Liver (tissue), 9 donors: ENCODE results near the gene MCM6. TPM values are rescaled to one million over a fixed set of nuclear protein-coding genes. Genes with fewer than 3 reads are reported as not detected.

ENCODE experiments used
- DNase-seq: peaks from one replicate; pipeline ENCODE4 v3.0.0-alpha.2; 2017; ENCODE audit warnings: low spot score
- H3K27ac ChIP-seq, 2 donors: one replicate each; pipeline ENCODE4 v1.7.0; 2013; ENCODE audit warnings: inconsistent platforms in 2 of 2, low read length in 2 of 2, control low read depth in 1 of 2, low read depth in 1 of 2, mild to moderate bottlenecking in 1 of 2
- H3K27me3 ChIP-seq, 4 donors: one replicate each; pipeline versions ENCODE4 v1.6.1 to v1.7.0; 2013; ENCODE audit warnings: low read length in 3 of 4, inconsistent platforms in 1 of 4, mild to moderate bottlenecking in 1 of 4, moderate library complexity in 1 of 4; ENCODE audit not compliant: control insufficient read depth in 4 of 4, insufficient read depth in 4 of 4
- H3K36me3 ChIP-seq, 4 donors: one replicate each; pipeline versions ENCODE4 v1.6.1 to v1.7.0; 2013; ENCODE audit warnings: low read length in 3 of 4, mild to moderate bottlenecking in 3 of 4, low read depth in 1 of 4, moderate library complexity in 1 of 4; ENCODE audit not compliant: control insufficient read depth in 4 of 4, insufficient read depth in 3 of 4
- H3K4me1 ChIP-seq, 4 donors: one replicate each; pipeline versions ENCODE4 v1.6.1 to v1.7.0; 2013; ENCODE audit warnings: low read length in 3 of 4, mild to moderate bottlenecking in 3 of 4, moderate library complexity in 1 of 4; ENCODE audit not compliant: control insufficient read depth in 4 of 4, insufficient read depth in 4 of 4
- H3K4me3 ChIP-seq, 3 donors: one replicate each; pipeline versions ENCODE4 v1.6.1 to v1.7.0; 2013; ENCODE audit warnings: low read length in 3 of 3, control low read depth in 1 of 3, low read depth in 1 of 3, mild to moderate bottlenecking in 1 of 3
- H3K9ac ChIP-seq, 2 donors: one replicate each; pipeline ENCODE4 v1.7.0; 2013; ENCODE audit warnings: low read length in 2 of 2, mild to moderate bottlenecking in 2 of 2, moderate library complexity in 2 of 2, control low read depth in 1 of 2, low read depth in 1 of 2
- H3K9me3 ChIP-seq, 4 donors: one replicate each; pipeline versions ENCODE4 v1.6.1 to v1.7.0; 2013; ENCODE audit warnings: low read length in 3 of 4; ENCODE audit not compliant: control insufficient read depth in 4 of 4
- CTCF ChIP-seq: fragments of 150-350 bp; IDR thresholded peaks from 2 replicates; pipeline ENCODE4 v1.5.1; 2017; ENCODE audit warnings: improper control_type of control experiment, low read depth, low read length; ENCODE audit not compliant: missing input control
- EGR1 ChIP-seq, 2 donors: IDR thresholded peaks; 2 replicates each; pipeline ENCODE4 v1.6.1; 2016 to 2018; ENCODE audit warnings: antibody characterized with exemption in 2 of 2, low read depth in 2 of 2
- FOXA1 ChIP-seq: IDR thresholded peaks from 2 replicates; pipeline ENCODE4 v1.6.1; 2016; ENCODE audit warnings: antibody characterized with exemption
- FOXA2 ChIP-seq: IDR thresholded peaks from 2 replicates; pipeline ENCODE4 v1.6.1; 2016; ENCODE audit warnings: antibody characterized with exemption
- GABPA ChIP-seq, 2 donors: IDR thresholded peaks in 1 of 2; conservative IDR thresholded peaks in 1 of 2; 2 replicates each; pipeline ENCODE4 v1.6.1; 2016; ENCODE audit warnings: antibody characterized with exemption in 2 of 2, mild to moderate bottlenecking in 1 of 2, moderate library complexity in 1 of 2
- HNF4A ChIP-seq, 2 donors: conservative IDR thresholded peaks; 2 replicates each; pipeline ENCODE4 v1.6.1; 2016; ENCODE audit warnings: antibody characterized with exemption in 2 of 2, mild to moderate bottlenecking in 2 of 2
- HNF4G ChIP-seq: IDR thresholded peaks from 2 replicates; pipeline ENCODE4 v1.6.1; 2016; ENCODE audit warnings: antibody characterized with exemption
- MAX ChIP-seq: IDR thresholded peaks from 2 replicates; pipeline ENCODE4 v1.6.1; 2016; ENCODE audit warnings: antibody characterized with exemption
- NR2F2 ChIP-seq: IDR thresholded peaks from 2 replicates; pipeline ENCODE4 v1.6.1; 2016; ENCODE audit warnings: antibody characterized with exemption
- RAD21 ChIP-seq, 2 donors: IDR thresholded peaks; 2 replicates each; pipeline ENCODE4 v1.6.1; 2016; ENCODE audit warnings: antibody characterized with exemption in 2 of 2, mild to moderate bottlenecking in 2 of 2
- REST ChIP-seq: IDR thresholded peaks from 2 replicates; pipeline ENCODE4 v1.6.1; 2016; ENCODE audit warnings: antibody characterized with exemption, mild to moderate bottlenecking
- RXRA ChIP-seq, 2 donors: IDR thresholded peaks; 2 replicates each; pipeline ENCODE4 v1.6.1; 2017 to 2018; ENCODE audit warnings: antibody characterized with exemption in 2 of 2, mild to moderate bottlenecking in 1 of 2
- SP1 ChIP-seq: IDR thresholded peaks from 2 replicates; pipeline ENCODE4 v1.6.1; 2018; ENCODE audit warnings: antibody characterized with exemption, mild to moderate bottlenecking
- TAF1 ChIP-seq: conservative IDR thresholded peaks from 2 replicates; pipeline ENCODE4 v1.6.1; 2016; ENCODE audit warnings: antibody characterized with exemption, mild to moderate bottlenecking
- YY1 ChIP-seq: IDR thresholded peaks from 2 replicates; pipeline ENCODE4 v1.6.1; 2016; ENCODE audit warnings: antibody characterized with exemption, mild to moderate bottlenecking
- ZBTB33 ChIP-seq: IDR thresholded peaks from 2 replicates; pipeline ENCODE4 v1.6.1; 2016; ENCODE audit warnings: antibody characterized with exemption
- WGBS: extraction: QIAGEN DNeasy Blood & Tissue Kit; methylation state at CpG from one replicate; pipeline ENCODE4 v1.1.7; 2013; 5-methylcytosine and 5-hydroxymethylcytosine counted together
- polyA plus RNA-seq, 2 donors: library from polyadenylated mRNA; stranded (reverse) in 1 of 2; unstranded in 1 of 2; fragments of 200-250 nt in 1 of 2; fragments of >200 nt in 1 of 2; fragmentation: Nextera tagmentation in 1 of 2; extraction: Ambion mirVana in 1 of 2; gene quantifications; one replicate each; pipeline versions ENCODE4 v1.2.1 to v1.2.3, GENCODE V29; 2013 to 2015
- total RNA-seq, 2 donors: library from RNA; depleted of rRNA; stranded (reverse); fragments of >200 nt; gene quantifications; one replicate each; pipeline ENCODE4 v1.2.3, GENCODE V29; 2014
- donor health status: healthy.
- donor health status: healthy.
- donor health status: healthy.
- donor health status: healthy.
- donor health status: healthy.

The MCM6 gene
- total and polyA plus RNA-seq, 4 donors, result 1.8 to 35.7 (median 2.8) TPM

- no peak overlapping the region for H3K27ac ChIP-seq
- no peaks in the 10 kb centered on the region for H3K9me3 ChIP-seq
- no peak overlapping the region for H3K4me3 ChIP-seq
- H3K36me3 ChIP-seq, result no peaks in the 10 kb centered on the region
- no peaks in the 10 kb centered on the region for H3K4me1 ChIP-seq
- no peak for TF ChIP-seq RAD21 (IDR thresholded peaks at IDR 0.05)
- H3K9ac ChIP-seq, result no peak overlapping the region
- no peaks in the 10 kb centered on the region for H3K27me3 ChIP-seq
- WGBS, result 92% methylated on average over 3 of the region's 3 CpGs
- no peak for DNase-seq
These were observed 37.7 kb downstream of the MCM6 start for GRCh38 chr2:135838502-135838901.

- Histone ChIP-seq H3K27me3 (no peaks in the 10 kb centered on the region), H3K27ac (no peak within 1 kb of the TSS), H3K9ac (no peak within 1 kb of the TSS), H3K9me3 (no peaks in the 10 kb centered on the region), H3K4me3 (no peak within 1 kb of the TSS), H3K36me3 (no peaks in the 10 kb centered on the region), H3K4me1 (no peaks in the 10 kb centered on the region)
- no peak for DNase-seq
- no peak for TF ChIP-seq ZBTB33
- no peak for TF ChIP-seq HNF4G
- no peak for TF ChIP-seq FOXA2
- TF ChIP-seq NR2F2, result no peak
- no peak for TF ChIP-seq TAF1
- no peak for TF ChIP-seq MAX
- no peak for TF ChIP-seq GABPA (IDR thresholded peaks at IDR 0.05 in 1 of 2, conservative IDR thresholded peaks at IDR 0.05 in 1 of 2)
- no peak for TF ChIP-seq RXRA (IDR thresholded peaks at IDR 0.05)
- no peak for TF ChIP-seq SP1
- TF ChIP-seq HNF4A (conservative IDR thresholded peaks at IDR 0.05), result no peak
- no peak for TF ChIP-seq REST
- TF ChIP-seq YY1, result no peak
- 96% methylated on average over 12 of the region's 12 CpGs for WGBS
These were observed 39.5 kb downstream of the MCM6 start, which contains the start of gene LCT for GRCh38 chr2:135836596-135837270. Gene LCT (minus strand): TSS chr2:135837184. CDS start chr2:135837169, 15 bp downstream.

- TF ChIP-seq RAD21 (IDR thresholded peaks at IDR 0.05) (no peak), HNF4A (conservative IDR thresholded peaks at IDR 0.05) (no peak), FOXA1 (no peak), RXRA (IDR thresholded peaks at IDR 0.05) (no peak), HNF4G (no peak), CTCF (no peak), YY1 (no peak), EGR1 (IDR thresholded peaks at IDR 0.05; ENCODE audit: low read depth in 2 of 2) (no peak), GABPA (IDR thresholded peaks at IDR 0.05 in 1 of 2, conservative IDR thresholded peaks at IDR 0.05 in 1 of 2) (no peak), SP1 (no peak), TAF1 (no peak), MAX (no peak)
- Histone ChIP-seq H3K4me1 (no peaks in the 10 kb centered on the region), H3K27me3 (no peaks in the 10 kb centered on the region), H3K9me3 (no peaks in the 10 kb centered on the region), H3K27ac (no peak overlapping the region), H3K9ac (no peak overlapping the region), H3K36me3 (no peaks in the 10 kb centered on the region), H3K4me3 (no peak overlapping the region)
- no peak for DNase-seq
- 97% methylated on average over 6 of the region's 6 CpGs for WGBS
These were observed 43.4 kb downstream of the MCM6 start for GRCh38 chr2:135832891-135833290.
